Esophagus muscularis mucosa (tissue), 4 donors: ENCODE data around the gene CACNA1E. TPM values are rescaled to one million over a fixed set of nuclear protein-coding genes. Genes with fewer than 3 reads are reported as not detected.
"Not testable (repeated sequence)": the region's sequence is repeated elsewhere in the genome, so short reads cannot be mapped to it uniquely, and the experiment has no call there.

Experiments
- DNase-seq: peaks from one replicate; pipeline ENCODE4 v3.0.0-alpha.2; 2017; ENCODE audit errors: extremely low spot score
- H3K27ac ChIP-seq, 4 donors: fragments of 200-600 bp; sonication (generic); replicated peaks in 1 of 4; 1 replicate in 3 of 4; 2 replicates in 1 of 4; pipeline ENCODE4 v1.5.1; 2016 to 2019; ENCODE audit warnings: mild to moderate bottlenecking in 1 of 4
- H3K27me3 ChIP-seq, 4 donors: fragments of 200-600 bp; sonication (generic); one replicate each; pipeline versions ENCODE4 v1.5.1 to v1.6.0; 2016 to 2019
- H3K36me3 ChIP-seq, 4 donors: fragments of 200-600 bp; sonication (generic); one replicate each; pipeline ENCODE4 v1.5.1; 2016 to 2019
- H3K4me1 ChIP-seq, 4 donors: fragments of 200-600 bp; sonication (generic); one replicate each; pipeline ENCODE4 v1.5.1; 2016 to 2019
- H3K4me3 ChIP-seq, 4 donors: fragments of 200-600 bp; sonication (generic); 1 replicate in 2 of 4; 2 replicates in 2 of 4; pipeline ENCODE4 v1.5.1; 2016 to 2019; ENCODE audit warnings: mild to moderate bottlenecking in 4 of 4, moderate library complexity in 1 of 4
- H3K9me3 ChIP-seq, 4 donors: fragments of 200-600 bp; sonication (generic); 1 replicate in 3 of 4; 2 replicates in 1 of 4; pipeline ENCODE4 v1.5.1; 2016 to 2019
- EP300 ChIP-seq: sonication (generic); formaldehyde crosslinking; IDR thresholded peaks from one replicate; pipeline ENCODE4 v1.6.1; 2017; ENCODE audit warnings: antibody characterized with exemption
- POLR2A ChIP-seq: fragments of 450-650 bp; IDR thresholded peaks from one replicate; pipeline ENCODE4 v1.6.1; 2017; ENCODE audit warnings: antibody characterized with exemption, moderate library complexity, mild to moderate bottlenecking, low read depth
- POLR2AphosphoS5 ChIP-seq, 2 donors: sonication (generic); formaldehyde crosslinking; IDR thresholded peaks; one replicate each; pipeline ENCODE4 v1.6.1; 2017; ENCODE audit warnings: antibody characterized with exemption in 2 of 2
- WGBS: methylation state at CpG from one replicate; pipeline ENCODE4 v1.1.5; 2018; 5-methylcytosine and 5-hydroxymethylcytosine counted together
- intact Hi-C: fragments of 100-400 bp; cut with DNase I; formaldehyde crosslinking; loops from one replicate; pipeline ENCODE4 v1.15.1; 2023
- small RNA-seq, 3 donors: library from RNA; depleted of rRNA; stranded (forward); fragments of <200 nt; gene quantifications; one replicate each; pipeline ENCODE3, GENCODE V24; 2016
- total RNA-seq, 4 donors: library from RNA; depleted of rRNA; stranded (reverse); fragments of >200 nt; gene quantifications; one replicate each; pipeline versions ENCODE4 v1.1.0 to v1.2.1, GENCODE V29; 2016
- TF ChIP-seq, protein P1 (sequence below), 3 experiments: fragments of 200-600 bp in 2 of 3; fragments of 450-650 bp in 1 of 3; sonication (generic) in 2 of 3; IDR thresholded peaks; one replicate each; pipeline ENCODE4 v1.5.1; 2017 to 2019; ENCODE audit warnings: antibody characterized with exemption in 3 of 3, mild to moderate bottlenecking in 2 of 3, moderate library complexity in 1 of 3

Gene CACNA1E
- total RNA-seq, 4 donors from 2014 or later: under 0.01 to 0.66 (median 0.25) TPM

DNA sequence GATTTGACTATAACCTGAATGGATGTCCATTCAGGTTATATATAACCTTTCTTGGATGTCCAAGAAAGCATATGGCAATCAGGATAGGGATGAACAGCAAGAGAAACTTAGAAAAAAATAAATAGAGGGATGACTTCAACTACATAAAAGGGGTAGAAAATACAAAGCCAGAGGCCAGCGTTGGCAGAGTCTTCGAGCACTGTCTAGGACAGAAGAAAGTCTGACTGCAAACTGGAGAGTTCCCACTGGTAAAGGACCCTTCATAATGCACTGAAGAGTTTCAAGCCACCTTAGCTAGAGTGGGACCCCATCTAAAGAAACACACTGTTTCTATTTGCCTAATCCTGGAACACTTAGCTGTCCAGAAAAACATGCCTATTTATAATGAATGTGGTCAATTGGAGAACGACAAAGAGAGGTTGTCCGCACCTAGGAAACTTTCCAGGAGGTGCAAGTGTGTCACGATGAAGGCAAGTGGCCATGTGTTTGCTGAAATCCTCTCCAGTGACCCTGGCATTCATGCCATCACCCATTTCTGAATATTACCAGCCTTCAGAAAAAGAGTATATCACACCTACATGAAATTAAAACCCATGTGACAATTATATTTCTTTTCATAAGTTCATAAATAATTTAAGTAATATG is 362.8 kb downstream of the CACNA1E start:
- intact Hi-C loops: no loop called here
- WGBS: 90% methylated on average over 5 of the region's 5 CpGs
- Histone ChIP-seq H3K4me3 (no peak overlapping the region), H3K36me3 (no peaks in the 10 kb centered on the region), H3K27me3 (no peaks in the 10 kb centered on the region), H3K4me1 (no peaks in the 10 kb centered on the region), H3K9me3 (no peaks in the 10 kb centered on the region), H3K27ac (no peak overlapping the region)
- TF ChIP-seq EP300: no peak
- no peak for TF ChIP-seq POLR2A
- TF ChIP-seq POLR2AphosphoS5 (IDR thresholded peaks at IDR 0.05): no peak
- TF ChIP-seq, protein P1, sequence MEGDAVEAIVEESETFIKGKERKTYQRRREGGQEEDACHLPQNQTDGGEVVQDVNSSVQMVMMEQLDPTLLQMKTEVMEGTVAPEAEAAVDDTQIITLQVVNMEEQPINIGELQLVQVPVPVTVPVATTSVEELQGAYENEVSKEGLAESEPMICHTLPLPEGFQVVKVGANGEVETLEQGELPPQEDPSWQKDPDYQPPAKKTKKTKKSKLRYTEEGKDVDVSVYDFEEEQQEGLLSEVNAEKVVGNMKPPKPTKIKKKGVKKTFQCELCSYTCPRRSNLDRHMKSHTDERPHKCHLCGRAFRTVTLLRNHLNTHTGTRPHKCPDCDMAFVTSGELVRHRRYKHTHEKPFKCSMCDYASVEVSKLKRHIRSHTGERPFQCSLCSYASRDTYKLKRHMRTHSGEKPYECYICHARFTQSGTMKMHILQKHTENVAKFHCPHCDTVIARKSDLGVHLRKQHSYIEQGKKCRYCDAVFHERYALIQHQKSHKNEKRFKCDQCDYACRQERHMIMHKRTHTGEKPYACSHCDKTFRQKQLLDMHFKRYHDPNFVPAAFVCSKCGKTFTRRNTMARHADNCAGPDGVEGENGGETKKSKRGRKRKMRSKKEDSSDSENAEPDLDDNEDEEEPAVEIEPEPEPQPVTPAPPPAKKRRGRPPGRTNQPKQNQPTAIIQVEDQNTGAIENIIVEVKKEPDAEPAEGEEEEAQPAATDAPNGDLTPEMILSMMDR (IDR thresholded peaks at IDR 0.05): no peak
- DNase-seq: no peak

DNA sequence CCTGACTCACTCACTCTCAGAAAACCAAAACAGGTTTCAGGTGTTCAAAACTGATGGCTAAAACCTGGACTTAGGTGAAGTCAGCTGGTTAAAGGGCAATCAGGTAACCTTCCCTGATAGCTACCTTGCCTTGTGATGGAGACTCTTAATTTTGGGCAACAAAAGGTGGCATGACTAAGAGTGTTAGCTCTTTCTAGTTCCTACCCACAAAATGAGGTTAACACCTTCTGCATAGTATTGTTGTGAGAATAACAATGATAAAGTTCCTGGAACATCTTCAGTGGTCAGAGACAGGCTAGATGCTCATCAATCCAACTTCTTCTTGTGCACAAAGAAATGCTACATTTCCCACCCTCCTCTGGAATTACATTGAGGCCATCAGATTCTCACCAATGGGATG is 363.4 kb downstream of the CACNA1E start:
- no peaks in the 10 kb centered on the region for H3K27me3 ChIP-seq
- TF ChIP-seq EP300: no peak
- TF ChIP-seq, protein P1 (IDR thresholded peaks at IDR 0.05): no peak
- TF ChIP-seq POLR2A: no peak
- no peak for TF ChIP-seq POLR2AphosphoS5 (IDR thresholded peaks at IDR 0.05)
- no peak for DNase-seq
- no peak overlapping the region for H3K27ac ChIP-seq
- peaks cover 0 to 2% (median 0%) of the 10 kb centered on the region in 4 donors for H3K9me3 ChIP-seq
- H3K36me3 ChIP-seq: no peaks in the 10 kb centered on the region
- no peaks in the 10 kb centered on the region for H3K4me1 ChIP-seq
- intact Hi-C loops: no loop called here
- no peak overlapping the region for H3K4me3 ChIP-seq

DNA sequence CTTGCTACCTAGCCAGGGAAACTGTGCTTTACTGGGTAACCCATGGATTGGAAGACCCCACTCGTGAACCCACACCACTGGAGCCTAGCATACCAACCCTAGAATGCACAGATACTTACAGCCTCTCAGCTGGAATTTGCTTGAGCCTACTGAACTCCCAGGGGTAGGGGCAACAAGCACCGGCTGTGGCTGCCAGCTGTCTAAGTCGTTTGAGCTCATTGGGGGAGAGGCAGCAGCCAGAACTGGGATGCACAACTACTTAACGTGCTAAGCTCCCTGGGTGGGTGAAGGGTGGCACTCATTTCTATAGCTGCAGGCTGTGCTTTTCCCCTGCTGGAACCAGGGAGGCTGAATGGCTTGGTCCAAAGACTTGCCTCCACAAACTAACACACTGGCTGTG is 365.8 kb downstream of the CACNA1E start:
- Histone ChIP-seq H3K4me3 (no peak overlapping the region), H3K27ac (no peak overlapping the region), H3K27me3 (no peaks in the 10 kb centered on the region), H3K36me3 (no peaks in the 10 kb centered on the region), H3K4me1 (no peaks in the 10 kb centered on the region), H3K9me3 (peaks cover 0 to 13% (median 5%) of the 10 kb centered on the region in 4 donors)
- intact Hi-C loops: no loop called here
- TF ChIP-seq EP300: no peak
- TF ChIP-seq, protein P1 (IDR thresholded peaks at IDR 0.05): no peak
- no peak for TF ChIP-seq POLR2A
- TF ChIP-seq POLR2AphosphoS5 (IDR thresholded peaks at IDR 0.05): no peak
- DNase-seq: no peak
- WGBS: 68% methylated on average over 3 of the region's 4 CpGs

DNA sequence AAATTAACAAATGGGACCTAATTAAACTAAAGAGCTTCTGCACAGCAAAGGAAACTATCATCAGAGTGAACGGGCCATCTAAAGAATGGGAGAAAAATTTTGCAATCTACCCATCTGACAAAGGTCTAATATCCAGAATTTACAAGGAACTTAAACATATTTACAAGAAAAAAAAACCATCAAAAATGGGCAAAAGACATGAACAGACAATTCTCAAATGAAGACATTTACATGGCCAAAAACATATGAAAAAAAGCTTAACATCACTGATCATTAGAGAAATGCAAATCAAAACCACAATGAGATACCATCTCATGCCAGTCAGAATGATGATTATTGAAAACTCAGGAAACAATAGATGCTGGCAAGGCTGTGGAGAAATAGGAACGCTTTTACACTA is 370.9 kb downstream of the CACNA1E start:
- WGBS: 79% methylated on average over 2 of the region's 2 CpGs
- H3K36me3 ChIP-seq, H3K4me1 ChIP-seq, DNase-seq, intact Hi-C loops, H3K4me3 ChIP-seq, H3K27ac ChIP-seq, H3K27me3 ChIP-seq: not testable (repeated sequence)
- H3K9me3 ChIP-seq: peaks cover 0 to 17% (median 11%) of the 10 kb centered on the region in 4 donors

DNA sequence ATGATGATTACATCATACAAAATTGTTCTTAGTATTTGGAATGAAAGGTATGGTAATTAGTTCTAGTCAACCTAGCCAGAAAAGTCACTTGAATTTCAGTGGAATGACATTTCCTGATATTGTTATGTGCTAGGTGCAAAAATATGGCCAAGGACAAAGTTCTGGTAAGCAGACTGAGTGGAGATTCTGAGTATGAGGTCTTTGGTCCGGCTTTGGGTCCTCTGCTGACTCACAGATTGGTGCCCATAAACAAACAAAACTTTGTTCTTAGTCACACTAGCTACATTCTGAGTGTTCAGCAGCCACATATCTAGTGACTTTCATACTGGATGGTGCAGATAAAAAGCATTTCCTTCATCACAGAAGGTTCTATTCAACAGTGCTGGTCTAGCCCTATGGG is 372.1 kb downstream of the CACNA1E start:
- no peak for TF ChIP-seq POLR2A
- TF ChIP-seq, protein P1 (IDR thresholded peaks at IDR 0.05): no peak
- TF ChIP-seq EP300: no peak
- DNase-seq: no peak
- peaks cover 0 to 17% (median 11%) of the 10 kb centered on the region in 4 donors for H3K9me3 ChIP-seq
- intact Hi-C loops: no loop called here
- no peaks in the 10 kb centered on the region for H3K27me3 ChIP-seq
- H3K4me1 ChIP-seq: no peaks in the 10 kb centered on the region
- H3K36me3 ChIP-seq: no peaks in the 10 kb centered on the region
- no peak overlapping the region for H3K4me3 ChIP-seq
- H3K27ac ChIP-seq: no peak overlapping the region
- 56% methylated on average over 1 of the region's 1 CpG for whole genome bisulfite sequencing

Small RNA genes lying within 50 kb of the gene (small RNA-seq; reads per million reads assigned to genes)
- 0 reads per million in 3 donors for gene RF00017
- 0 to 0.19 (median 0) reads per million in 3 donors for gene RNA5SP70
